HG03571 (cell line): ENCODE measurements around the gene RTTN.

Experiments
- ATAC-seq: cut with Tn5 transposase; IDR thresholded peaks from one replicate; pipeline ENCODE4 v1.9.1; 2021; ENCODE audit not compliant: unreplicated experiment

RTTN gene

DNA sequence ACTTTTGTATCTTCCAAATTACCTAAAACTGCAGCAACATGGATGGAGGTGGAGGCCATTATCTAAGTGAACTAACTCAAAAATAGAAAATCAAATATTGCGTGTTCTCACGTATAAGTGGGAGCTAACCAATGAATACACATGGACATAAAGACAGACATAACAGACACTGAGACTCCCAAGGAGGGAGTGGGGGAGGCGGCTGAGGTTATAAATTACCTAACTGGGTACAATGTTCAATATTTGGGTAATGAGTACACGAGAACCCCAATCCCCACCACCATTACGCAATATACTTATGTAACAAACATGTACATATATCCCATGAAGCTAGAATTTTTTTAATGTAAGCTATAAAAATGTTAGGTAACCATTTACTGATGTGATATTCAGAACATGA is 119.8 kb downstream of the RTTN start:
- ATAC-seq, result no peak

DNA sequence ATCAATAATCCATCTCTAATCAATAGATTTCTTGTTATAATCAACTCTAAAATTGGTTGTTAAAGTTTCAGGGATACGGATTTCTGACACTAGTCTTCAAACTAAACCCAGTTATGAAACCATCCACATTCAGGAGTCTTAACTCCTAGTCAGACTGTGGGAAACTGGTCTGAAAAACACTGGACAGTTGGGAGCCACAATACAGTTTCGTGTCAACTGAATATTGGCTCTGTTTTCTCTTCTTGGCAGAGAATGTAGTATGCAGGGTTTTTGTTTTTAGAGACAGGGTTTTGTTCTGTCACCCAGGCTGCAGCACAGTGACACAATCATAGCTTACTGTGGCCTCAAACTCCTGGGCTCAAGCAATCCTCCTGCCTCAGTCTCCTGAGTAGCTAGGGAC is 123.1 kb downstream of the RTTN start:
- ATAC-seq, result no peak

DNA sequence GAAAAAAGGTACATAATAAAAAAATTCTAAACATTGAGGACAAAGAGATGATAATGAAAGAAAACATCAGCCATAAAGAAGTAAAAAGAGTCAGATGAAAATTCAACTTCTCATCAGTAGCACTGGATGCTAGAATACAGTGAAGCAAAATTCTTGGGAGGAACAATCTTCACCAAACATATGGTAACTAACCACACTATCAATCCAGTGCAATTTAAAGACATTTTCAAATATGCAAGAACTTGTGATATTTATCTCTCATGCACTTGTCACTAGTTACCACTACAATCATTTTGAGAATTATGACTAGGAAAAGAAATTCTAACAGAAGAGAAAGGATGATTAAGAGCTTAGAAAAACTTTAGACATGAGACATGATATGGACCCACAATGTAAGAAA is 127.4 kb downstream of the RTTN start:
- no peak for ATAC-seq

DNA sequence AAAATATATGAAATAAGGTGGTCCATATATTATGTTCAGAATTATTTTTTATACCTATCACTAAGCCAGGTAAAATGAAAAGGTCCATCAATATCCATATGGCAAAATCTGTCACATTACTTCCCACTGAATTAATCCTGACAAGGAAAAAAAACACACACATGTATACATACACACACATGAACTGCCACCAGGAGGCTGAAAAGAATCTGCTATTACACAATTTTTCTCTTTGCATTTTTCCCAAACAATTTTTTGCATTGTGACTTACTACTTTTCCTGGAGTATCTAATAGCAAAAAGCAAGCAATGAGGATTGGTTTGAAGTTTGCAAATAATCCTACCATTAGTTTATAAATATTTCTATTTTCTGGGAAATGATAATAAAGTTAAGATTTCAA is 129.6 kb downstream of the RTTN start:
- no peak for ATAC-seq

DNA sequence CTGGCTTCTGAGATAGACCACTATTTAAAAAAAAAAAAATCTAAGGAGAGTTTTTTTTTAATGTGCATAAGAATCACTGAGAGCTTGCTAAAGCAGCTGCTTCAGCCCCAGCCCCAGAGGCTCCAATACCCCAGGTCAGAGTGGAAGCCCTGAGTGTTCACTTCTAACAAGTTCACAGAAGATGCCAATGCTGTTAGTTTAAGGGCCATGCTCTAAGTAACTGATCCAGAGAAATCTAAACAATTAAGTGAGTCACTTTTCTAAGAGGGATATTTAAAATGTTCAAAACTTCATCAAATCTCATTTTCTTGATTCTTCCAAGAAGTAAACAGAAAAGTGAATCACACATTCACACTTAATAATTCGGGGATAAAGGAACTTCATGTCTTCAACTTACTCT is 131.4 kb downstream of the RTTN start:
- ATAC-seq, result no peak

DNA sequence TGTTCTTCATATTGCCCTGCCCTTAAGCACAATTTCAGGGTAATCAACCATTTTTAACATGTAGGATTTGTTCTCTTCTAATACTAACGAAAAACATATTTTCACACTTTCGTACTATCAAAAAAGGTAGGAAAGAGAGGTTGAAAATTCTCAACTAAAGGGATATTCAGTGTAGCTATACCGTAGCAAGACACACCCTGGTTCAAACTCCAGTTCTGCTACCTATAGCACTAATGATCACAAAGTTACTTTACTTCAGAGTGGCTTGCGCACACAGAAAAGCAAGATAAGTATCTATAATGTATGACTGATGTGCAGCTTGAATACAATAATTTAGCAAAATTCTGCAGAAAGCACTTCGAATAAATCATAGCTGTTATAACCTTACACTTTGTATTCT is 132.1 kb downstream of the RTTN start:
- no peak for ATAC-seq

DNA sequence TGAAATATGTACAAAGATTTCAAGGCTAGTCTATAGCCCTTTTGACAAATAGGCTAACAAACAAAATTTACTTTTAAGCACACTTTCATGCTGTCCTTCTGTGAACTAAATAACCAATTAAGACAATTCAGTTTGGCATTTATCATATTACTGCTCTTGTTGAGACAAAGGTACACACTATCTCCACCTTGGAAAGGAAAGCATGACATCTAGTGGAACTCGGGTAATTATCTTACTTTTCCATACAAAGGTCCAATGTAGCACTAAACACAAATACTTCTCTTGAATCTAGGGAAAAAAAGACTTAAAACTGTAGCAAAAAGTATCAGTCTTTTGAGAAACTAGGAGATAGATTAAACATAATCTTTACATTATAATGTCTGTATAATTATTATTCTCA is 132.8 kb downstream of the RTTN start:
- no peak for ATAC-seq

DNA sequence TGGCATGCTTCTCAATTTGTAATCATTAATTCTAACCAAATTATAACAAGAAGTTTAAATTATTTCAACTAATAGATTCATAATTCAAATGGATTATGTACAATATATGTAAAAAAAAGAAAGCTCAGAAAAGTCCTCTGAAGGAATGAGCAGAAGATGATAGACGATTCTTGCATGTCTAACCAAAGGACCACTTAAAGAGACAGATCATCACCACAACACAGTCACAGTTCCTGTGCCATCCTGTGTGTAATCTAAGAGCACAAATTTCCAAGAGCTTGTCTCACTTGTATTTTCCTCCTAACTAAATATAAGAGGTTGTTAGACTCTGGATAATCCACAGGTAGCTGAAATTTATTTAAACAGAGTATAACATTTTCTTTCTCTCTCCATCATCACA is 135.5 kb downstream of the RTTN start:
- no peak for ATAC-seq

DNA sequence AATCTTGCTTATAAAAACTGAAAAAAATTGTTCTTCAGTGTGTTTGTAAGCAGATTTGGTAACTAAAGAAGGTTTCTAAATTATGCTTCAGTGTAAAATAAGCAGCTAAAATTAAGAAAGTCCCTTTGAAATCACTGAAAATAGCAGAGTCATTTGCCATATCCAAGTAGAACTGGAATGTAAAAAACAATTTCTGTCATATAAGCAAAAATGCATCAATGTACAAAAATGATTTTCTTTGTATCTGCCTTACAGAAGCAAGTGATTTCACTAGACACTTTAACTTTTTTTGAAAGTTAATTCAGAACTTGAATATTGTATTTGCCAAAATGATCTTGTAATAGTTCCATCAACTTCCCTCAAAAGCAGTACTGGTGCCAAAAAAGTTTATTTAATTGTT is 136.1 kb downstream of the RTTN start:
- ATAC-seq, result no peak

DNA sequence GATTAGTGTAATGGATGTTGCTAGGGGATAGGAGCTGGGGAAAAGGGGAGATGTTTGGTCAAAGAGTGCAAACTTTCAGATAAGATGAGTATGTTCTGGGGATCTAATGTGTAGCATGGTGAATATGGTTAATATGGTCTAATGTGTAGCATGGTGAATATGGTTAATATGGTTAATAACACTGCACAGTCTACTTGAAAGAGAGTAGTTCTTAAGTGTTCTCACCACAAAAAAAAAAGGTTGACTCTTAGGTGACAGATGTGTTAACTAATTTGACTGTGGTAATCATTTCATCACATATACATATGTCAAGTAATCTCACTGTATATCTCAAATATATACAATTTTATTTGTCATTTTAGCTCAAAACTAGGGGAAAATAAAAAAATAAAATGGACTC is 136.5 kb downstream of the RTTN start:
- ATAC-seq, result no peak

DNA sequence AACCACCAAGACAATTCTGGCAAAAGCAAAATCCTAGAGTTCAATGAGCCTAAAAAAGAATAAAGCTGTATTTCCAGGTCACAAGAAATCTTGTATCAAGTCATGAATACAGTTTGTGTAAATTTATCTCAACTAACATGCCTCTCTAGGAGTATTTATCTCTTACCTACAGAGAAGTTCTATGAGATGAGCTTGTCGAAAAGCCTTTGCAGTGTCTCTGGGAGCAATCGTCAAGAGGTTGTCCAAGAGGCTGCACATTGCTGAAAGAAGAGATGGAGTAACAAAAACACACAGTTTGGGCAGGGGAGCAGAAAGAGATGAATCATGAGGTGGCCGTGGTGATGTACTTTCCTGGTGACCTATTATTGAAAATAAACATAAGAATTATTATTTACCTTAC is 145.8 kb downstream of the RTTN start:
- no peak for ATAC-seq

DNA sequence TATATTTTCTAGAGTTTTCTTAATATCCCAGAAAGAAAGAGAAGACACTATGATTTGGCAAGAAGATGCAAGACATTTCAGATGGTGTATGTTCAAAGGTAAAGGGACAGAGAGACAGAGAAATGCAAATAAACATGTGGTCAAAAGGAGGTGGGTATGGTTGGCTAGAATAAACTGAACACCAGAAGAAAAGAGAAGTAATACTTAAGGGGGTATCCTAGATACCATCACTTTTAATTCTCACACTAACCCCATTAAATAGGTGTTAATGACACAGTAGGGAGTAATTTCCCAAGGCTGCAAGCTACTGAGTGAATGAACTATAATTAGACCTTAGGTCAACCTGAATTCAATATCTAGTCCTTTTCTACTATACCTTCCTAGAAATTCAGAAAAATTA is 146.6 kb downstream of the RTTN start:
- peak; percentile 95 for ATAC-seq

DNA sequence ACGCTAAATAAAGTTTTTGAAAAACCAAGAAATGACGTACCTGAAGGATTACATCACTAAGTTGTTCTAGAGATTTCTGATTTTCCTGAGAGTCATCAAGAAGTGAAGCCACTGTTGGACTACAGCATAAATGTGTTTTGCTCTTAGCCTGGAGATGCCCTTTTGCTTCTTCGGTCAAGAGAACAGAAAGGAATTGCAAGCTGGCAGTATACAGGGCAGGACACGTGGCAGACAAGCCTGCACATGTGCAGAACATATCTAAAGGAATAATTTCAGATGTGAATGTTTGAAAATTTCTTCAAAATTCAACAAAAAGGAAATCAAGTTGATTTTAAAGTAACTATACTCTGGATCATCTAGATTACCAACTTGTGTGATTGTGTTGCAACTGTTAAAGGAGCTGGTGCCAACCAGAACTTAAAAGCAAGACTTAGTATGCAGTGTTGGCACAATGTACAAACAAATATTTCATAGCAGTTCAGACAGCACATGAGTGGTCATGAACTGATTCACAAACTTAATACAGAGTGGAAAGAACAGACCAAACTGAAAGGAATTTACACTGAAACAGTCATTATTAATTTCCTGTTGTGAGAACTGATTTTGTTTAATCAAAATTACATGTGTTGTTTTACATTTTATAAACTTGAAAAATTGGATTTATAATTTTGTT is 157.4 kb downstream of the RTTN start:
- ATAC-seq, result no peak

DNA sequence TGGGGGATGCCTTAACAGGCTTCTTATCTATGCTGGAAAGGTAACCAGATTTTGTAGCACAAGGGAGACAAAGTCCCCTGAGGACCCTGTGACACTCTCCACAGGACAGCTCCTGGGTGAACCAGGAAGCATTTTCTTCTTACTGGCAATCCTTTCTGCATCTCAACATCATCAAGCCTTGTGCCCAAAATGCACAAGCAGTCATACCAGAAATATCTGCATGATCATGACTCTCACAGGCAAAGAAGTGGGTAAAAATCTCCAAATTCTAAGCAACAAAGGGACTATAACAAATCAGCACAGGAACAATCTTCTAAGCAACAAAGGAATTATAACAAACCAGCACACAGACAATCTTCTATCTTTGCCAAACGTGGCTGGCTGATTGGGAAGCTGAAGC is 158.7 kb downstream of the RTTN start:
- no peak for ATAC-seq

DNA sequence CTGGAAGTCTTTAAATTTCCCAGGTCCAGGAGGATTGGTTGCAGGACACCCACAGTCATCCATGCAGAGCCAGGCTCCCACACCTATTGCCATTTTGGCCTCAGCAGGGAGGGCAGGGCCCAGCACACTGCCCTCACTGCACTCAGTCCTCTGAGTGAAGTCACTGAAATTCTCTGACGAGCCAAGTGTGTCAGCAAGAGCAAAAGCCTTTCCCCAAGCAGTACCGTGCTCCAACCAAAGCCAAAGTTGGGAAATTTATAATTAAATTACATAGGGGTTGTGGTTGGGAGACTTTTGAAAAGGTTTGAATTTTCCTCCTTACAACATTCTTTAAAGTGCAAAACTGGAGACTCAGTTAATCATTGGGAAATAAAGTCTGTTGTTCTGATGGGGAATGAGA is 159.3 kb downstream of the RTTN start:
- no peak for ATAC-seq

DNA sequence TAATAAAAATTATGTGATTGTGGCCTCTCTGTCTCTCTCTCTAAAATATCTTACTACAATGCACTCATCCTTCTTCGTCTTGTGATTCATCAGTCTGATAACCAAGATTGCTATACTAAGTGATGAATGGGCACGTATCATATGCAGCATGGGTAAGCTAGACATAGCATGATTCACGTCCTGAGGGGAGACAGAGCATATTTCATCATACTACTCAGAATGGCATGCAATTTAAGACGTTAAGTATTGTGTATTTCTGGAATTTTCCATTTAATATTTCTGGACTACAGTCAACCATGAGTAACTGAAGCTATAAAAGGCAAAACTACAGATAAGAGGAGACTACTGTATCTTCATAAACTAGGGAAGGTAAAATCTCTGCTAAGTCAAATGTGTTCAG is 160.9 kb downstream of the RTTN start:
- no peak for ATAC-seq

DNA sequence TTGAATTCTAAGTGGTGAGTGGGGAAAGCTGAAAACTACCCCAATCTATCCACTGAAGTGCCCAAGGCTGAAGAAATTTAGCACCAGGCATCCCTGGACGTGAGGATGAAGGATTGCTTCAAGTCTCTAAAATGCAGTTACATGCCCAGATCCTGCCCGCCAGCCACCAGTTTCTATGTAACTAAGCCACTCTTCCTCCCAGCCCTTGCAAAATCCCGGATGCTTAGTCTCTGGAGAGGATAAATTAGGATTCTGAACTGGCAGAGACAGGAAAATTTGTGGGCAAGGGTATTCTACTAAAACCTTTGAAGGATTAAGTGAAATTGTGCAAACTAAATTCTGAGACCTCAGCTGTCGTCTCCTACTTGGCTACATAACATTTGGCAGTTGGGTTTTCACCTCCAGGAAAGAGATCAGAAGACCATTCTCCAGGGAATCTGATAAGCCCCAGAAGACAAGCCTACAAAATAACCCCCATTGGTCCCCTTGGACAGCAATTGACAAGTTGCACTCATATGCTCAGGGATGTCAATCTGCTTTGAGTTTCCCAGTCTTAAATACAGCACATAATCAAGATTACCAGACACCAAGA is 163.9 kb downstream of the RTTN start:
- ATAC-seq, result no peak

DNA sequence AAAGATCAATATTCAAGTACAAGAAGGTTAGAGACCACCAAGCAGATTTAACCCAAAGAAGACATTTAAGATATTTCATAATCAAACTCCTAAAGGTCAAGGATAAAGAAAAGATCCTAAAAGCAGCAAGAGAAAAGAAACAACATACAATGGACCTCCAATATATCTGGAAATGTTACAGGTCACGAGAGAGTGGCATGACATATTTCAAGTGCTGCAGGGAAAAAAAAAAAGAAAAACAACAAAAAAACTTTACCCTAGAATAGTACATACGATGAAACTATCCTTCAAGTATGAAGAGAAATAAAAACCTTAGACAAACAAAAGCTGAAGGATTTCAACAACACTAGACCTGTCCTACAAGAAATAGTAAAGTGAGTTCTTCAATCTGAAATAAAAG is 166.3 kb downstream of the RTTN start:
- no peak for ATAC-seq

DNA sequence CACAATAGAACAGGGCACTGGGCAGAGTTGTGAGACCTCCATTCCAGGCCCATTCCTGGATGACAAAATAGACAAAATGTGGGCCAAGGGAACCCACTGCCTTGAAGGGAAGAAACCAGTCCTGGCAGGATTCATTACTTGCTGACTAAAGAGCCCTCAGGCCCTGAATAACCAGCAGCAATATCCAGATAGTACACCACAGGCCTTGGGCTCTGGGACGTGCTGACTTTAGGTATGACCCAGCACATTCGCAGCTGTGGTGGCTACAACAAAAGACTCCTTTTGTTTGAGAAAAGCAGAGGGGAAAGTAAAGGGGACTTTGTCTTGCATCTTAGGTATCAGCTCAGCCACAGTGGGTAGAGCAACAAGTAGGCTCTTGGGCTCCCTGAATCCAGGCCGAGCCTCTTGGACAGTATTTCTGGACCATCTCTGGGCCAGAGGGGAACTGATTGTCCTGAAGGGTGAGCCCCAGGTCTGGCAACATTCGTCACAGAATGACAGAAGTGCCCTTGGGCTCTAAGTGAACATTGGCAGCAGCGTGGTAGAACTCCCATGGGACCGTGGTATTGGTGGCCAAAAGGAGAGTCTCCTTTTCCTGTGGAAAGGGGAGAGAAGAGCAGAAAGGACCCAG is 167.9 kb downstream of the RTTN start:
- peak; percentile 3 for ATAC-seq

DNA sequence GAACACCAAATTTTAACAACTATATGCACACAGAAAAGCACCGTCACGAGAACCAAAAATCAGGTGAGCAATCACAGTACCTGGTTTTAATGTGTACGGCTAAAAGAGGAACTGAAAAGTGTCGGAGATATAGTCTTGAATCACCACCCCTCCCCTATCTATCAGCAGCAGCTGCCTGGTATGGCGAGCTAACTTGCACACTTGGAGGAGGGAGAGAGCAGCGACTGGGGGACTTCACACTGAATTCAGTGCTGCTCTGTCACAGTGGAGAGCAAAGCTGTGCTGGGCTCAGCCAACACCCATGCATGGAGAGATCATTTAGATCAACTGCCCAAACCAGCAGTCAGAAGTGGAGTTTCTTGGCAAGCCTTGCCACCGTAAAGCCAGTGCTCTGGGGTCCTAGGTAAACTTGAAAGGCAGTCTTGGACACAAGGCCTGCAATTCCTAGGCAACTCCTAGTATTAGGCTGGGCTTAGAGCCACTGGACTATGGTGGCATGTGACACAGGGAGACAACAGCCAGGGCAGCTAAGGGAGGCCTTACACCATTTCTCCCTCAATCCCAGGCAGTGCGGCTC is 168.6 kb downstream of the RTTN start:
- ATAC-seq, result peak; percentile 100

DNA sequence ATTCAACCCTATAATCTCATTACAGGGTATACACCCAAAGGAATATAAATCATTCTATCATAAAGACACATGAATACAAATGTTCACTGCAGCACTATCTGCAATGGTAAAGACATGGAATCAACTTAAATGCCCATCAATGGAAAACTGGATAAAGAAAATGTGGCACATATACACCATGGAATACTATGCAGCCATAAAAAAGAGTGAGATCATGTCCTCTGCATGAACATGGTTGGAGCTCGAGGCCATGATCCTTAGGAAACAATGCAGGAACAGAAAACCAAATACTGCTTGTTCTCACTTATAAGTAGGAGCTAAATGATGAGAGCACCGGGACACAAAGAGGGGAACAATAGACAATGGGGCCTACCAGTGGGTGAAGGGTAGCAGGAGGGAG is 169.3 kb downstream of the RTTN start:
- ATAC-seq, result no peak

DNA sequence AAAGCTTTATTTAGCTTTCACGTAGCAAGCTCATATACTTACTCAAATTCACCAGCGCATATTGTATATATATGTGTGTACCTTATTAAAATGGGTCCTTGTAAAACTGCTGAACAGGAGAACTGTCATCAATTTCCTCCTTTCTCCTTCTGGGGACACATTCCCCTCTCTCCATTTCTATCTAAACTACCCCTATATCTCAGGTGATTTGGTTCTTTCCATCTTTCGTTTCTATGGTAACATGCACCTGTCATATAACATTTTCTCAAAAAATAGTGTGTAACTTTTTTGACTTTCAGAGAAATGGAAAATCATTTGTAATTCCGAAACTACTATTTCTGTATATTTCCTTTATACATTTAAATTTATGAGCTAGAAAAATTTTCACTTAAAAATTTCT is 174.3 kb downstream of the RTTN start:
- no peak for ATAC-seq
